Dendritic cell treated with granulocyte-macrophage colony-stimulating factor and Interleukin-4, amounts not matched to agents 40 ng/mL and 50 ng/mL, for 4 days (primary cell): ENCODE data around the gene SKA2.
"Not testable (repeated sequence)": the region's sequence is repeated elsewhere in the genome, so short reads cannot be mapped to it uniquely, and the experiment has no call there.

Source experiments
- H3K27ac Mint-ChIP-seq: one replicate; pipeline ENCODE4 v1.8.0; 2022; ENCODE audit warnings: mild to moderate bottlenecking, mixed read lengths
- H3K27me3 Mint-ChIP-seq: one replicate; pipeline ENCODE4 v1.8.0; 2022; ENCODE audit warnings: mild to moderate bottlenecking, mixed read lengths
- H3K36me3 Mint-ChIP-seq: one replicate; pipeline ENCODE4 v1.8.0; 2022; ENCODE audit warnings: low read depth, mixed read lengths
- H3K4me1 Mint-ChIP-seq: one replicate; pipeline ENCODE4 v1.8.0; 2022; ENCODE audit warnings: low read depth, mixed read lengths
- H3K4me3 Mint-ChIP-seq: one replicate; pipeline ENCODE4 v1.8.0; 2022; ENCODE audit warnings: mild to moderate bottlenecking, moderate library complexity, mixed read lengths
- H3K9me3 Mint-ChIP-seq: one replicate; pipeline ENCODE4 v1.8.0; 2022; ENCODE audit warnings: mixed read lengths
- intact Hi-C: fragments of 100-400 bp; cut with micrococcal nuclease; formaldehyde crosslinking; loops from one replicate; pipeline ENCODE4 v1.15.0; 2022

SKA2 gene

GRCh38 chr17:59154721-59155438 lies at the start of gene SKA2:
Gene SKA2, minus strand, starts transcription at chr17:59155186. Its CDS starts 23 bp downstream, at chr17:59155163.
- H3K4me1 Mint-ChIP-seq = peaks cover 43% of the 10 kb centered on the region
- no peaks in the 10 kb centered on the region for H3K9me3 Mint-ChIP-seq
- no peaks in the 10 kb centered on the region for H3K27me3 Mint-ChIP-seq
- no peaks in the 10 kb centered on the region for H3K36me3 Mint-ChIP-seq
- intact Hi-C loops = loop anchor here (2.0 to 5.0 kb wide), 2 partner anchors 48 to 462 kb away; partner anchors contain the start of genes CLTC and TRIM37
- H3K4me3 Mint-ChIP-seq = no peak within 1 kb of the TSS
- H3K27ac Mint-ChIP-seq = no peak within 1 kb of the TSS

DNA sequence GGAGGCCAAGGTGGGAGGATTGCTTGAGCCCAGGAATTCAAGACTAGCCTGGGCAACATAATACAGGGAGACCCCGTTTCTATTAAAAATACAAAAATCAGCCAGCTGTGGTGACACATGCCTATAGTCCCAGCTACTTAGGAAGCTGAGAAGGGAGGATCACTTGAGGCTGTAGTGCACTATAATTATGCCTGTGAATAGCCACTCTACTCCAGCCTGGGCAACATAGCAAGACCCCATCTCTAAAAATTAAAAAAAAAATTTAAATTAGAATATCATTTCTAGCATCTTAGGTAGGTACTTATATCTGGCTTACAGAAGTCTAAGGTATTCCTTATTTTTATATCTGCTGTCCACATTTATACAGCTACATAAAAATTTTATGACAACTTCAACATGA lies 47.3 kb upstream of the SKA2 start:
- H3K4me3 Mint-ChIP-seq = no peak overlapping the region
- no peak overlapping the region for H3K27ac Mint-ChIP-seq
- H3K27me3 Mint-ChIP-seq = no peaks in the 10 kb centered on the region
- intact Hi-C loops = no loop called here
- no peaks in the 10 kb centered on the region for H3K9me3 Mint-ChIP-seq
- peaks cover 18% of the 10 kb centered on the region for H3K36me3 Mint-ChIP-seq
- H3K4me1 Mint-ChIP-seq = no peaks in the 10 kb centered on the region

GRCh38 chr17:59199398-59199797 lies 44.4 kb upstream of the SKA2 start:
- Mint-ChIP-seq H3K4me3 (no peak overlapping the region), H3K27ac (no peak overlapping the region), H3K4me1 (no peaks in the 10 kb centered on the region), H3K36me3 (peaks cover 22% of the 10 kb centered on the region), H3K9me3 (no peaks in the 10 kb centered on the region), H3K27me3 (no peaks in the 10 kb centered on the region)
- intact Hi-C loops = no loop called here

DNA sequence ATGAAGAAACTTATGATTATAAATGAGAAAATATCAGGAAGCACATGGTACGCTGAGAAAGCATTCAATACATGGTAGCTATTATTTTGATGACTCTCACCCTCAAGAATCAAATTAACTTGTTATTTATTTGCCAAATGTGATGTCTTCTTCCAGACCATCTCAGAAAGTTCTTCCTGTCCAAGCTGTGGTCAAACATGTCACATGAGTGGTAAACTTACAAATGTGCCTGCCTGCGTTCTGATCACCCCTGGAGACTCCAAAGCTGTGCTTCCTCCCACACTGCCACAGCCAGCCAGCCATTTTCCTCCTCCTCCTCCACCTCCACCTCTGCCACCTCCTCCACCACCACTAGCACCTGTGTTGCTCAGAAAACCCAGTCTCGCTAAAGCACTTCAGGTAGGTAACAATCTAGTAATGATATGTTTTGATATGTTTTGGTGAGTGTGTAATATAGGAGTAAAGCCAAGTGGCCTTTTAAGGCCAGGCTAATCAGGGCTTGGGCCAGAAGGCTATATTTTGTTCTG lies 38.4 kb upstream of the SKA2 start:
- H3K9me3 Mint-ChIP-seq = no peaks in the 10 kb centered on the region
- H3K36me3 Mint-ChIP-seq = peaks cover 34% of the 10 kb centered on the region
- no peaks in the 10 kb centered on the region for H3K4me1 Mint-ChIP-seq
- H3K4me3 Mint-ChIP-seq = no peak overlapping the region
- no peak overlapping the region for H3K27ac Mint-ChIP-seq
- intact Hi-C loops = no loop called here
- no peaks in the 10 kb centered on the region for H3K27me3 Mint-ChIP-seq

- Mint-ChIP-seq H3K4me3 (no peak overlapping the region), H3K4me1 (no peaks in the 10 kb centered on the region), H3K27ac (no peak overlapping the region), H3K9me3 (no peaks in the 10 kb centered on the region), H3K36me3 (peaks cover 52% of the 10 kb centered on the region), H3K27me3 (no peaks in the 10 kb centered on the region)
- intact Hi-C loops = no loop called here
Observed at GRCh38 chr17:59190806-59191205, 35.8 kb upstream of the SKA2 start.

- Mint-ChIP-seq H3K4me3 (no peak overlapping the region), H3K4me1 (no peaks in the 10 kb centered on the region)
Observed at GRCh38 chr17:59186850-59187249, 31.9 kb upstream of the SKA2 start.

GRCh38 chr17:59185997-59186396 lies 31.0 kb upstream of the SKA2 start:
- H3K36me3 Mint-ChIP-seq = peaks cover 52% of the 10 kb centered on the region
- no peaks in the 10 kb centered on the region for H3K4me1 Mint-ChIP-seq
- no peaks in the 10 kb centered on the region for H3K9me3 Mint-ChIP-seq
- H3K27ac Mint-ChIP-seq = no peak overlapping the region
- intact Hi-C loops = no loop called here
- no peak overlapping the region for H3K4me3 Mint-ChIP-seq
- H3K27me3 Mint-ChIP-seq = no peaks in the 10 kb centered on the region

More at GRCh38 chr17:59186850-59187249, 31.9 kb upstream of the SKA2 start:
- H3K27me3 Mint-ChIP-seq = no peaks in the 10 kb centered on the region
- intact Hi-C loops = no loop called here
- H3K27ac Mint-ChIP-seq = no peak overlapping the region
- H3K9me3 Mint-ChIP-seq = no peaks in the 10 kb centered on the region
- peaks cover 51% of the 10 kb centered on the region for H3K36me3 Mint-ChIP-seq

DNA sequence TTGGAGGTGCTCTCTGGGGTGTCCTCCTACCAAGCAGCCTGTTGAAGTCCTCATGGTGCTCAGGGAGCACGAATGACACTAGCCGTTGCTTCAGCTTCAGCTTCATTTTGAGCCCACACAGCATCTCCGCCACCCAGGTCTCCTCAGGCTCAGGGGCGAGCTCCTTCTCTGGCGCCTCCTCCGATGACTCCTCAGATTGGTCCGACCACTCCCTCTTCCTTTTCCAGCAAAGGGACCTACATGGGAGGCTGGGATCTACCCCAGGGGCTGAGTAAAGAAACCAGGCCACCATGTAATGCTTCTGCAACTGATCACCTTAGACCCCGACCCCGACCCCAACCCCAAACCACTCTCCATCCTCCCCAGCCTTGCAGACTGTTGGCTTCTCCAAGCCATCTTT lies 26.5 kb upstream of the SKA2 start:
- intact Hi-C loops = no loop called here
- no peak overlapping the region for H3K27ac Mint-ChIP-seq
- no peak overlapping the region for H3K4me3 Mint-ChIP-seq

DNA sequence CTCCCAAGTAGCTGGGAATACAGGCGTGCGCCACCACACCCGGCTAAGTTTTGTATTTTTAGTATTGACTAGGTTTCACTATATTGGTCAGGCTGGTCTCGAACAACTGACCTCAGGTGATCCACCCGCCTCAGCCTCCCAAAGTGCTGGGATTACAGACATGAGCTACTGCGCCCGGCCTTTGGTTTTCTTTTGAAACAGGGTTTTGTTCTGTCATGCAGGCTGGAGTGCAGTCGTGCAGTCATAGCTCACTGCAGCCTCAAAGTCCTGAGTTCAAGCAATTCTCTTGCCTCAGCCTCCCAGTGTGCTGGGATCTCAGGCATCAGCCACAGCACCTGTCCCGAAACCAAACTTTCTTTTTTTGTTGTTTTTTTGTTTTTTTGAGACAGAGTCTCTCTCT lies 25.6 kb upstream of the SKA2 start:
- Mint-ChIP-seq H3K9me3 (no peaks in the 10 kb centered on the region), H3K27ac (no peak overlapping the region), H3K4me1 (no peaks in the 10 kb centered on the region), H3K27me3 (no peaks in the 10 kb centered on the region), H3K4me3 (no peak overlapping the region), H3K36me3 (peaks cover 42% of the 10 kb centered on the region)
- intact Hi-C loops = no loop called here

More for the DNA sequence above, 26.5 kb upstream of the SKA2 start:
- Mint-ChIP-seq H3K9me3 (no peaks in the 10 kb centered on the region), H3K4me1 (no peaks in the 10 kb centered on the region), H3K27me3 (no peaks in the 10 kb centered on the region), H3K36me3 (peaks cover 47% of the 10 kb centered on the region)

GRCh38 chr17:59179601-59180000 lies 24.6 kb upstream of the SKA2 start:
- H3K27me3 Mint-ChIP-seq, H3K4me1 Mint-ChIP-seq, H3K9me3 Mint-ChIP-seq, intact Hi-C loops, H3K27ac Mint-ChIP-seq, H3K4me3 Mint-ChIP-seq: not testable (repeated sequence)
- H3K36me3 Mint-ChIP-seq = peaks cover 39% of the 10 kb centered on the region

DNA sequence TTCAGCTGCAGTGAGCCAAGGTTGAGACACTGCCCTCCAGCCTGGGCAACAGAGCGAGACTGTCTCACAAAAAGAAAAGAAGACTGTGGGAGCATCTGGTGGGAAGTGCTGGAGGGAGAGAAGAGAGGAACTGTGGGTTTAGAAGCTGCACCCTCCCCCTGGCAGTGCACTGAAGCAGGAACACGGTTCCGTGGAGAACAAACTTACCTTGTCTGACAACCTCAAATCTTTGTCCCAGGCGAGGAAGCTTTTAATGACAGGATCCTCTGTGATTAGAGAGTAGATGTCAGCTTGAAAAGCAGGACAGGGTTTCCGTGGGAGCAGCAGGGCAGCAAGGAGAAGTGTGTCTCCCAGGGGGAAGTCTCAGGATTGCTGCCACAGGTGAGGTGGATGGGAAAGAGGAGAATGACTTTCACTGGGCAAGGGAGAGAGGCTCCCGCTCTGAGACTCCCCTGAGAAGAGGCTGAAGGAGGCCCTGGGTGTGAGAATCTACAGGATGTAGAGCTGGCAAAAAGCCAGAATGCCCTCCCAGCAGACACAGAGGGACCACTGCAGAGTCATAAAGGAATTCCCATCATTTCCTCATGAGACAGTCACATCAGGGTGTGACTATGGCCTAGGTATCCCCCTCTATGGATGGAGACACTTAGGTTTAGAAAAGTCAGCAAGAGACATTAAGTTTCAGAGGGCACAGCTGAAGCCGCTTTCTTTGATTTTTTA lies 23.4 kb upstream of the SKA2 start:
- no peak overlapping the region for H3K4me3 Mint-ChIP-seq
- H3K36me3 Mint-ChIP-seq = peaks cover 50% of the 10 kb centered on the region
- H3K27ac Mint-ChIP-seq = no peak overlapping the region
- no peaks in the 10 kb centered on the region for H3K4me1 Mint-ChIP-seq
- no peaks in the 10 kb centered on the region for H3K9me3 Mint-ChIP-seq
- intact Hi-C loops = no loop called here
- H3K27me3 Mint-ChIP-seq = no peaks in the 10 kb centered on the region

- Mint-ChIP-seq H3K4me3 (no peak overlapping the region), H3K27ac (no peak overlapping the region), H3K36me3 (peaks cover 49% of the 10 kb centered on the region), H3K27me3 (no peaks in the 10 kb centered on the region), H3K9me3 (no peaks in the 10 kb centered on the region), H3K4me1 (no peaks in the 10 kb centered on the region)
- intact Hi-C loops = no loop called here
Observed at GRCh38 chr17:59175076-59175475, 20.1 kb upstream of the SKA2 start.

DNA sequence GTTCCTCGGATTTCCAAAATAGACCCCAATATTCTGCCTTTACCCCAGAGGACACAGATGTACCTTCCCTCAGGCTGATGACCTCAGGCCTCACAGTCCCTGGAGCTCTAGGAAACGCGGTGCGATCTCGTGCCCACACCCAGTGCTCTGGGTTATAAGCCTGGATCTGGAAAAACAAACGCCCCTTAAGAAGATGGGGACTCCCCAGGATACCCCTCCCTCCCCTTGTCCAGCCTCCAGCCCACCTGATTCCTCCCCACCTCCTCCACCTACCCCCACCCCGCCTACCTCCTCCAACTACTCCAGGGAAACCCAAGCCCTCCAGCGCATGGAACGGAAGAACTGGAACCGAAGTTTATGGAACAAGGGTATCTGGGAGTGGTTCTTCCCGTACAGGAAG lies 19.7 kb upstream of the SKA2 start:
- Mint-ChIP-seq H3K27me3 (no peaks in the 10 kb centered on the region), H3K36me3 (peaks cover 45% of the 10 kb centered on the region)
- intact Hi-C loops = no loop called here

GRCh38 chr17:59172436-59173004 lies 17.5 kb upstream of the SKA2 start:
- intact Hi-C loops = no loop called here
- no peaks in the 10 kb centered on the region for H3K9me3 Mint-ChIP-seq
- H3K36me3 Mint-ChIP-seq = peaks cover 41% of the 10 kb centered on the region
- H3K27me3 Mint-ChIP-seq = no peaks in the 10 kb centered on the region
- no peak overlapping the region for H3K27ac Mint-ChIP-seq
- no peaks in the 10 kb centered on the region for H3K4me1 Mint-ChIP-seq
- H3K4me3 Mint-ChIP-seq = no peak overlapping the region

More for the DNA sequence above, 19.7 kb upstream of the SKA2 start:
- H3K9me3 Mint-ChIP-seq = no peaks in the 10 kb centered on the region
- H3K4me3 Mint-ChIP-seq = no peak overlapping the region
- no peaks in the 10 kb centered on the region for H3K4me1 Mint-ChIP-seq
- H3K27ac Mint-ChIP-seq = no peak overlapping the region
